ENCODE results near the gene TRERF1. TPM values are rescaled to one million over a fixed set of nuclear protein-coding genes. Genes with fewer than 3 reads are reported as not detected.

The TRERF1 gene
- total RNA-seq, 1 donor from 2014 or later = 12.4 TPM

DNA sequence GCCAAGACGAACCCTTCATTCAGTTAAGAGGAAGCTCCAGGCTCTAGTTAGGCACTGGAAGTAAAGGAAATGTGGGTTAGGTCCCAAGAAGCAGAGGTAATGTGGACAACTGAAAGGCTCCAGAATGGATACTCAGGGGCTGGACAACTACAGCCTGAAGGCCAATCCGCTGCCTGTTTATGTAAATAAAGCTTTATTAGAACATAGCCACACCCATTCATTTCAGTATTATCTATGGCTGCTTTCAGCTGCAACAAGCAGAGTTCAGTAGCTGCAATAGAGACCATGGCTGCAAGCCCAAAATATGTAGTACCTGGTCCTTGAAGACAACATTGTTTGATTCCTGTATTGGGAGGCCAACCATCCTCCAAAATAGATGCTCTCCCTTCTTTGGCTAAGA, 133.2 kb downstream of the TRERF1 start:
- peaks cover 10% of the 10 kb centered on the region for H3K36me3 Mint-ChIP-seq (ENCODE audit: low read depth)
- H3K4me1 Mint-ChIP-seq = peaks cover 7% of the 10 kb centered on the region
- peaks cover 2% of the 10 kb centered on the region for H3K9me3 Mint-ChIP-seq
- H3K4me3 Mint-ChIP-seq = no peak overlapping the region
- TF ChIP-seq, protein P1, sequence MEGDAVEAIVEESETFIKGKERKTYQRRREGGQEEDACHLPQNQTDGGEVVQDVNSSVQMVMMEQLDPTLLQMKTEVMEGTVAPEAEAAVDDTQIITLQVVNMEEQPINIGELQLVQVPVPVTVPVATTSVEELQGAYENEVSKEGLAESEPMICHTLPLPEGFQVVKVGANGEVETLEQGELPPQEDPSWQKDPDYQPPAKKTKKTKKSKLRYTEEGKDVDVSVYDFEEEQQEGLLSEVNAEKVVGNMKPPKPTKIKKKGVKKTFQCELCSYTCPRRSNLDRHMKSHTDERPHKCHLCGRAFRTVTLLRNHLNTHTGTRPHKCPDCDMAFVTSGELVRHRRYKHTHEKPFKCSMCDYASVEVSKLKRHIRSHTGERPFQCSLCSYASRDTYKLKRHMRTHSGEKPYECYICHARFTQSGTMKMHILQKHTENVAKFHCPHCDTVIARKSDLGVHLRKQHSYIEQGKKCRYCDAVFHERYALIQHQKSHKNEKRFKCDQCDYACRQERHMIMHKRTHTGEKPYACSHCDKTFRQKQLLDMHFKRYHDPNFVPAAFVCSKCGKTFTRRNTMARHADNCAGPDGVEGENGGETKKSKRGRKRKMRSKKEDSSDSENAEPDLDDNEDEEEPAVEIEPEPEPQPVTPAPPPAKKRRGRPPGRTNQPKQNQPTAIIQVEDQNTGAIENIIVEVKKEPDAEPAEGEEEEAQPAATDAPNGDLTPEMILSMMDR (conservative IDR thresholded peaks at IDR 0.05) = no peak
- no peak overlapping the region for H3K27ac Mint-ChIP-seq (ENCODE audit: unreplicated experiment)
- no peaks in the 10 kb centered on the region for H3K27me3 Mint-ChIP-seq (ENCODE audit: low read depth)
- no peak for DNase-seq (ENCODE audit: low read depth, low spot score)

DNA sequence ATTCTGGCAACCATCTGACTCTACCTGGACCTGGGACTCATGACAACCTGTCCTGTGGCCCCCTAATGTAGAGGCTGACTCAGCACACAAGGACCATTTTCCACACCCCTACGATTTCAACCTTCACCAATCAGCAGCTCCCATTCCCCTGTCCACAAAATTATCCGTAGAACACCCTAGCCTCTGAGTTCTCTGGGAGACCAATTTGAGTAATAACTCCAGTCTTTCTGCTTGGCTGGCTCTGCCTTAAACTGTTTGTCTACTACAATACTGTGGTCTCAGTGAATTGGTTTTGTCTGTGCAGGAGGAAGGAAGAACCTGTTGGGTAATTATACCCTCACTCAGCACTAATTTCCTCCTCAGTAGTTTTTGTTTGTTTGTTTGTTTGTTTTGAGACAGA, 134.7 kb downstream of the TRERF1 start:
- no peak for DNase-seq (ENCODE audit: low read depth, low spot score)
- H3K36me3 Mint-ChIP-seq (ENCODE audit: low read depth) = peaks cover 11% of the 10 kb centered on the region
- H3K4me3 Mint-ChIP-seq = no peak overlapping the region
- H3K27me3 Mint-ChIP-seq (ENCODE audit: low read depth) = no peaks in the 10 kb centered on the region
- H3K4me1 Mint-ChIP-seq = peaks cover 7% of the 10 kb centered on the region
- no peak overlapping the region for H3K27ac Mint-ChIP-seq (ENCODE audit: unreplicated experiment)
- TF ChIP-seq, protein P1 (conservative IDR thresholded peaks at IDR 0.05) = no peak
- peaks cover 2% of the 10 kb centered on the region for H3K9me3 Mint-ChIP-seq

DNA sequence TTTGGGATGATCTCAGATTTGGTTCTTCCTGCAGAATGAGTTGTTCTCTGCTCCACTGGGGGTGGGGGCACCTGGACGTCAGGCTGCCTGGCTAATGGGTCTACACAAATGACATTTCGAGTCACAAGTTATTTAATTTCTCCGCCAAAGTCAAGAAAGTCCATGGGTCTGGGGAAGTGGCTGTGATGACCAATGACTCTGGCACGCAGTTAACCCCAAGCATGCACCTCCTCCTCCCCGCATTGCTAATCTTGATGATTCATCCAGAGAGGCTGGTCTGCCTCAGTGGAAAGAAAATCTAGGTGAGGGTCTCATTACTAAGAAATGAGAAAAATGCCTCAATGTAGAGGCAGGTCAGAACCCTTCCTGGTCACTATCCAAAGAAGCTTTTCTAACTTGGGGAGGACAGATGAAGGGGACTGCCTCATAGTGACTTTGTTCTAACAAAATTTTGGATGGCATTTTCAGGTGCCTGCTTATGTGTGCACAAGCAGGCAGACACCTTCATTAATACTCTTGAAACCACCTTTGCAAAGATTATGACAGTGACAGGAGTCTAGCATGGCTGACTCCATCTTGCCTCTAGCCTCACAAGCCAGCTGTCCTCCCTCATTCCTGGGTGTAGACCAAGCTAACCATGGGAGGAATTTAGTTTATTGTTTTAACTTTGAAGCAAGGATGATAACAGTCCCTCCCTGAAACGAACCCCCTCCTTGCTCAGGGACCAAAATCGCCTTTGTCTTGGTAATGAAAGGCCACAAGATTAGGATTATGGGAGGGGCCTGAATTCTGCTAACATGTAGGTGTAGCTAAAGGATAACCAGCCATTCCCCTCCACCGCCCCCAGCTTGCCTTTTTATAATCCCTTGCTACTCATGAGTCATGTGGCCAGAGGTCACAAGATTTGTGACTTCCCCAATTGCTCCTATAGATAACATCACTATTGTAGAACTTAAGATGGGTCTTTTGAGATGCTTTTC, 135.4 kb downstream of the TRERF1 start:
- H3K4me3 Mint-ChIP-seq = no peak overlapping the region
- no peaks in the 10 kb centered on the region for H3K27me3 Mint-ChIP-seq (ENCODE audit: low read depth)
- peaks cover 2% of the 10 kb centered on the region for H3K9me3 Mint-ChIP-seq
- H3K27ac Mint-ChIP-seq (ENCODE audit: unreplicated experiment) = no peak overlapping the region
- no peak for DNase-seq (ENCODE audit: low read depth, low spot score)
- TF ChIP-seq, protein P1 (conservative IDR thresholded peaks at IDR 0.05) = no peak
- H3K4me1 Mint-ChIP-seq = peaks cover 7% of the 10 kb centered on the region
- peaks cover 13% of the 10 kb centered on the region for H3K36me3 Mint-ChIP-seq (ENCODE audit: low read depth)

DNA sequence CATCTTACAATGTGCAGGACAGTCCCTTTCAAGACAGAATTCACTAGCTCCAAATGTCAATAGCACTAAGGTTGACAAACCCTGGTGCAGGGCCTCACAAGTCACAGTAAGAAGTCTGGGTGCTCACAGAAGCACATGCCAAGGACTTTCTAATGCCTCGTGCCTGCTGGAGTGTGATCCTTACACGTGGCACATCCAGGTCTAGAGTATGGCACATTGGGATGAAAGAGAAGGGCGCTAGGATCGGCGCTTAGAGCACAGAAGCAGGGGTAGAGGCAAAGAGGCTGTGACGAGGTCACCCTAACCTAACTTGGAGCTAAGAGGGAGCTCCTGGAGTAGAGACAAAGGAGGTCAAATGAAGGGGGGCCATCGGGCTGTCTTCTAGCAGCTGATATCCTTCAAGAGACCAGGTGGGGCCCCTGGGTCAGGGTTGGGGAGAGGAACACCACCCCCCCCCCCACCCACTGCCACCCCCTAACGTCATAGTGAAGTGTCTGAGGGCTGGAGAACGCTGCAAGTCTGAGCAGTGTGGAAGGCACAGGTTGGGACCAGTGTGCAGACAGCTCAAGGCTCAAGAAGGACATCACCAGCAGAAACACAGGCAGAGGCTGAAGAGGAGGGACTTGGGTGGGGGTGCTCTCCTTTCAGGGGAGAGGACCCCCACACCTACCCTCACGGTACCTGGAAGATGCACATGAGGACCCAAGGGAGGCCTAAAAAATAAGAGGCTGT, 136.3 kb downstream of the TRERF1 start:
- H3K27me3 Mint-ChIP-seq (ENCODE audit: low read depth) = no peaks in the 10 kb centered on the region
- DNase-seq (ENCODE audit: low read depth, low spot score) = no peak
- peaks cover 2% of the 10 kb centered on the region for H3K9me3 Mint-ChIP-seq
- TF ChIP-seq, protein P1 (conservative IDR thresholded peaks at IDR 0.05) = no peak
- no peak overlapping the region for H3K27ac Mint-ChIP-seq (ENCODE audit: unreplicated experiment)
- peaks cover 13% of the 10 kb centered on the region for H3K36me3 Mint-ChIP-seq (ENCODE audit: low read depth)
- peaks cover 7% of the 10 kb centered on the region for H3K4me1 Mint-ChIP-seq
- no peak overlapping the region for H3K4me3 Mint-ChIP-seq

DNA sequence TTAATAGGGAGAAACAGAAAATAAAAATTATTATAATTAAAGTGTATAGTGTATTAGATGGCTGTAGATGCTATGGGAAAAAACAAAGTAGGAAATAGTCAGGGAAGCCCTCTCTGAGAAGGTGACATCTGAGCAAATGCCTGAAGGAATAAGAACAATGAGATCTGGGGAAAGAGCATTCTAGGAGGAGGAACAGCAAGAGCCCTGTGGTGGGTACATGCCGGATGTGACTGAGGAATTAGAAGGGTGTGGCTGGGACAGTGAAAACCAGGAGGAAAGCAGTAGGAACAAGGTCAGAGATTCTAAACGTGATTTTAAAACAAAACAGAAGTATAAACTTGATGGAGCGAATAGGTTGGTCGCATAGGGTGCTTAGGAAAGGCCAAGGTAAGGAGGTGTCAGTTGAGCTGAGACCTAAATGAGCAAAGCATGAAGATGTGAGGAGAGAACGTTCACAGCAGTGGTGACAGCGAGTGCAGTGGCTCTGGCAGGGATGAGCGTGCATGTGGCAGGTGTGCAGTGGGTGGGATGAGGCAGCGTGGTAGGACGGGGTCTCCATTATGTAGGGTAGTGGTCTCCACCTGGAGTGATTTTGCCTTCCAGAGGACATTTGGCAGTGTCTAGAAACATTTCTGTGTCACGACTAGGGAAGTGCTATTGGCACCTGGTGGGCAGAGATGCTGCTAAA, 137.0 kb downstream of the TRERF1 start:
- Mint-ChIP-seq H3K27ac (ENCODE audit: unreplicated experiment) (no peak overlapping the region), H3K4me1 (peaks cover 7% of the 10 kb centered on the region), H3K4me3 (no peak overlapping the region), H3K9me3 (peaks cover 2% of the 10 kb centered on the region), H3K27me3 (ENCODE audit: low read depth) (no peaks in the 10 kb centered on the region), H3K36me3 (ENCODE audit: low read depth) (peaks cover 13% of the 10 kb centered on the region)
- TF ChIP-seq, protein P1 (conservative IDR thresholded peaks at IDR 0.05) = no peak
- no peak for DNase-seq (ENCODE audit: low read depth, low spot score)
